Duodenal mucosa (tissue), 2 donors: ENCODE data around the gene KLHL6.
A peak's percentile ranks its signal among the peaks of the same experiment; 100 is the strongest.
"Not testable (repeated sequence)": the region's sequence is repeated elsewhere in the genome, so short reads cannot be mapped to it uniquely, and the experiment has no call there.

Source experiments
- H3K27ac ChIP-seq: one replicate; pipeline ENCODE4 v1.7.0; 2013; ENCODE audit warnings: low read depth, low read length
- H3K27me3 ChIP-seq, 2 donors: one replicate each; pipeline ENCODE4 v1.7.0; 2013; ENCODE audit warnings: low read length in 2 of 2, control low read depth in 1 of 2; ENCODE audit not compliant: insufficient read depth in 2 of 2, control insufficient read depth in 1 of 2
- H3K36me3 ChIP-seq, 2 donors: one replicate each; pipeline ENCODE4 v1.7.0; 2013; ENCODE audit warnings: low read length in 2 of 2, control low read depth in 1 of 2; ENCODE audit not compliant: insufficient read depth in 2 of 2, control insufficient read depth in 1 of 2
- H3K4me1 ChIP-seq, 2 donors: one replicate each; pipeline ENCODE4 v1.7.0; 2013; ENCODE audit warnings: low read length in 2 of 2, control low read depth in 1 of 2; ENCODE audit not compliant: insufficient read depth in 2 of 2, control insufficient read depth in 1 of 2
- H3K4me3 ChIP-seq, 2 donors: one replicate each; pipeline ENCODE4 v1.7.0; 2013; ENCODE audit warnings: low read length in 2 of 2, low read depth in 1 of 2
- H3K9ac ChIP-seq, 2 donors: one replicate each; pipeline ENCODE4 v1.7.0; 2013; ENCODE audit warnings: low read length in 2 of 2, low read depth in 1 of 2
- H3K9me3 ChIP-seq, 2 donors: one replicate each; pipeline ENCODE4 v1.7.0; 2013; ENCODE audit warnings: low read length in 2 of 2, control low read depth in 1 of 2; ENCODE audit not compliant: control insufficient read depth in 1 of 2

Gene KLHL6

DNA sequence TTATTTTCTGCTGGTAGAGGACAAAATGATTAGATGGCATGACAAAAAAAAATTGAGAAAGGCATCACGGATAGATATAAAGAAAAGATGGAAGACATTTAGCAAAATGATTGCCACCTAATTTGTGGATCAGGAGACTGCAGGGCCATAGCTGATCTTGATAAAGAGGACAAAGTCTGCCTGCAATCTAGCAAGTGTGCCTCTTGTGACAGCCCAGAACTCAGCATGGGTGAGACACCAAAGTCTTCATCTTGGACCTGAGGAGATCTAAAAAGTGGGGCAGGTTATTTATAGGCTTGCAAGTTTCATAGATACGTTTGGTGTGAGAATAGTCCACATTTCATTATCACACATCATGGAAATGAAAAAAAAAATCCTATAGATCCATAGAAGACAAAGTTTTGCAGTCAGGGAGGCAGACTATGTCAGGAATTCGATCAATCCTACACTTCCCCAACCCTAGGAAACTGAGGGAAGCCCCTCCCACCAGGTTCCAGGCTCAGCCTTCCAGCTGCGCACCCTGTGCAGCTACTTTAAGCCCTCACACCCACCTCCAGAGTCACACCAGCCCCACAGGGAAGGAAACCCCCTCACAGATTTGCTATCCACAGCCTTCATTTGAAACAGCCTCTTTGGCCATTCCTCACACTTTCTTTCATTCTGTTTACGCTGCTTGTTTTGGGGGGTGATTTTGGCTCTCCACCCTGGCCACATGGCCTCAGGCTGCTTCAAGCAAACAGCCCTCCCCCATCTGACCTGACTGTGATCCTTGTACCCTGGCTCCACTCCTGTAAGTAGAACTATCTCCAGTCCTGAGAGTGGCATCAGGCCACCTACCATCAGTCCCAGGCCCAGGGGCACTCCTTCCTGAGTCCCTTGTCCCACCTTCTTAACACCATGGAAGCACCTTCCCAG is 28.1 kb upstream of the KLHL6 start:
- Histone ChIP-seq H3K27me3 (no peaks in the 10 kb centered on the region), H3K27ac (no peak overlapping the region), H3K4me1 (peaks cover 34 to 37% of the 10 kb centered on the region in 2 donors), H3K4me3 (peak overlapping the region in 1 of 2 donors; percentile 16), H3K9me3 (no peaks in the 10 kb centered on the region), H3K36me3 (no peaks in the 10 kb centered on the region), H3K9ac (no peak overlapping the region)

DNA sequence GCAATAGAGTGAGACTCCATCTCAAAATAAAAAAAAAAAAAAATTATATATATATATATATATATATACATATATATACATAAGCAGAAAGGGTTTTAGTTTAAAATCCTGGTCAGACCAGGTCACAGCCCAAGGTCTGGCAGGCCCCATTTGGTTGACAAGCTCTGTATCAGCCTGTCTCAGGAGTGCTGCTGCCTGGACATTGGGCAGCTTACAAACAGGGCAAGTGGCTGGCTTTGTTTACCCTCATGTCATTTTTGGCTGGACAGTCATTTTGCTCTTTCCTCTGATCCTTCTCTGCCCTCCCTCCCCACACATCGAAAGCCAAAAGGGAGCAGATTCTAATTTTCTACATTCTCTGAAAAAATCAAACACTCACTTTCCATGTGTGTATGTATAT is 26.7 kb upstream of the KLHL6 start:
- H3K36me3 ChIP-seq, result no peaks in the 10 kb centered on the region
- H3K27ac ChIP-seq, result no peak overlapping the region
- no peak overlapping the region for H3K9ac ChIP-seq
- H3K4me1 ChIP-seq, result peaks cover 34 to 37% of the 10 kb centered on the region in 2 donors
- no peak overlapping the region for H3K4me3 ChIP-seq
- H3K9me3 ChIP-seq, result no peaks in the 10 kb centered on the region
- no peaks in the 10 kb centered on the region for H3K27me3 ChIP-seq

DNA sequence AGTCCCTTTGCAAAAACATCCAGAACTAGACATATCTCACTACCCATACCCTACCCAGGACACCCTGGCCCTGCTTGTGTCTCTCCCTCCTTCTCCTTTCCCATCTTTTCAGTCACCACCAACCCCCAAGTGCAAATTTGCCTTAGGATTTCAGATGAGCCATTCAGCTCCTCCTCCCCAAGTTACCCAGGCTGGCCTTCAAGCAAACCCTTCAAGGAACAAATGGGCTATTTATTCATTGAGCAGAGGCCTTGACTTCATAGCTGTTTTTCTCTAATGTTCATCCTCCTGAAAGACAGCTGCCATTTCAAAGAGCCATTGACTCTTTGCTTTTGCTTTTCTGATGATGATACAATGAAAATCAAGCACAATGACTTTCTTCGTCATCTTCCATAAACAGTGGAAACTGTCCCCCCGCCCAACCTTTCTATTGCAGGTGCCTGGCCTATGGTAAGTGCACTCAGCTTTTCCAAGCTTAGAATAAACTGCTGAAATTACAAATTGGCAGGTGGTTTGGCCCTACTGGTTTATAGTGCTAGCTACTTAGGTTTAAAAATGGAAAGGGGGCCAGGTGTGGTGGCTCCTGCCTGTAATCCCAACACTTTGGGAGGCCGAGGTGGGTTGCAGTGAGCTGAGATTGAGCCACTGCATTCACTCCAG is 26.1 kb upstream of the KLHL6 start:
- Histone ChIP-seq H3K27ac (no peak overlapping the region), H3K36me3 (no peaks in the 10 kb centered on the region), H3K4me3 (no peak overlapping the region), H3K27me3 (no peaks in the 10 kb centered on the region), H3K4me1 (peaks cover 34 to 37% of the 10 kb centered on the region in 2 donors), H3K9ac (no peak overlapping the region), H3K9me3 (no peaks in the 10 kb centered on the region)

DNA sequence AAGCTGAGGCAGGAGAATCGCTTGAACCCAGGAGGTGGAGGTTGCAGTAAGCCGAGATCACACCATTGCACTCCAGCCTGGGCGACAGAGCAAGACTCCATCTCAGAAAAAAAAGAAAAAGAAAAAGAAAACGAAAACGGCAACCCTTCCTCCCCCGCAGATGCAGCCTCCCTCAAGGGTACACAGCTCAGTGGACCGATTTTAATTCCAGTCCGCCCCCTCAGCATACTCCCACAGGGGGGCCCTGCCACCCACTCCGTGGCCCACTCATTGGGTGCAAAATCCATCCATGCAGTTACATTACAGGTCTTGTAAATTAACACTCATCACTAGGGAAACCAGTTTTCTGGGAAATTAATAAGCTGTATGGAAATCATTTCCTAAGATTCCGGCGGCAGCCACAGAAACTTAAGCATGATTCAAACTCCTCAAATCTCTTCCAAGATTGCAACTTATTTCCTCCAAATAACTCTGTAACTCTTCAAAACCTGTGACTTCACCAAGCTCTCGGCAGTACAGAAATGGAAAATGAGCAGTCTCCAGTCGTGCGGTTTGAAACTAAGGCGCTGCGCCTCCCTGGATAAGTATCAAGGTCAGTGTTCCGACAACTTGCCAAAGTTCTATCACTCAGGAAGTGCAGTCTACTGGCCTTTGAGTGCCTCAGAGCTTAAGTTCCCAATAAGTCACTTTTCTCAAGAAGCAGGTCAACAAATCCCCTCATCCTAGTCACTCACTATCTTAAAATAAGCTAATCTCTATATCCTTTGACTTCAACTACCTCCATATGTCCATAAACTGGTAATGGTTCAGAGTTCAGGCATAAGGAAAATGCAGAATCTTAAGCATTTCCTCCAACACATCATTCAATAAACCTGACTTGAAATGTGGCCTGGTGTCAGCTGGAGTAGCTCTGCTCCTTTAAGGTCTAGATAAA is 24.7 kb upstream of the KLHL6 start:
- Histone ChIP-seq H3K27ac (no peak overlapping the region), H3K4me1 (peaks cover 34 to 37% of the 10 kb centered on the region in 2 donors), H3K9me3 (no peaks in the 10 kb centered on the region), H3K36me3 (no peaks in the 10 kb centered on the region), H3K27me3 (no peaks in the 10 kb centered on the region), H3K4me3 (peak overlapping the region in 1 of 2 donors; percentile 9), H3K9ac (no peak overlapping the region)

DNA sequence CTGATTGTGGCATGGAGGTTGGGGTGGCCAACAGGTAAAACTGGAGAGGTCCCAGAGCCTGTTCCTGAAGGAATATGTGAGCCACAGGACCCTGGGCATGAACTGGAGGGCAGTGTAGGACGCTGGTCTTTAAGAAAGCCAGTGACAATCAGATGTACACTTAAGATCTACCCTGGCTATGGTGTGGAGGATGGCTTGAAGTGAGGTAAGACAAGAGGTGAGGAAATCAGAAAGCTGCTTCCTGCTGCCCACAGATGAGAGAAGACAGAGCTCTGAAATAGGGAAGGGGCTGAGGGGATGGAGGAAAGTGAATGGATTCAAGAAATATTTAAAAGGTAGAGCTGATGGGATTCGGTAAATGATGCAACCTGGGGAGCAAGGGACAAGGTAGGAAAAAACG is 22.7 kb upstream of the KLHL6 start:
- Histone ChIP-seq H3K27ac (no peak overlapping the region), H3K9me3 (no peaks in the 10 kb centered on the region), H3K36me3 (no peaks in the 10 kb centered on the region), H3K4me1 (peaks cover 15 to 17% of the 10 kb centered on the region in 2 donors), H3K9ac (no peak overlapping the region), H3K4me3 (no peak overlapping the region), H3K27me3 (no peaks in the 10 kb centered on the region)

DNA sequence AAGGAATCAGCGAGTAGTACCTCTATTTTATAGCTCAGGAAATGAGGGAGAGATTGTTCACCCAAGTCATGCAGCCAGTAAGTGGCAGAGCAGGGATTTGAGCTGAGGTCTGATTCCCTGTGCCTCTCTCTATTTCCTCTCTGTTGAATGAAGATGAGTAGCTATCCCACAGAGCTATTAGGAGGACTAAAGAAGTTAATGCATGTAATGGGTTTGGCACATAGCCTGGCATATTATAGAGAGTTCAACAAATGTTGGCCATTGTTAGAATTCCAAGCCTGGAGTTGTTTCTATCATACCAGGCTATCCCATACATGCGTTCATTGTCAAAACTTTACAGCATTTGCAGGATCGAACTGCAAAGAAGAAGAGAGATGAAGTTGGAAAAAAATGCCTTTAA is 21.8 kb upstream of the KLHL6 start:
- Histone ChIP-seq H3K4me1 (peaks cover 11 to 12% of the 10 kb centered on the region in 2 donors), H3K36me3 (no peaks in the 10 kb centered on the region), H3K27me3 (no peaks in the 10 kb centered on the region), H3K9me3 (no peaks in the 10 kb centered on the region), H3K4me3 (no peak overlapping the region), H3K27ac (no peak overlapping the region), H3K9ac (no peak overlapping the region)

DNA sequence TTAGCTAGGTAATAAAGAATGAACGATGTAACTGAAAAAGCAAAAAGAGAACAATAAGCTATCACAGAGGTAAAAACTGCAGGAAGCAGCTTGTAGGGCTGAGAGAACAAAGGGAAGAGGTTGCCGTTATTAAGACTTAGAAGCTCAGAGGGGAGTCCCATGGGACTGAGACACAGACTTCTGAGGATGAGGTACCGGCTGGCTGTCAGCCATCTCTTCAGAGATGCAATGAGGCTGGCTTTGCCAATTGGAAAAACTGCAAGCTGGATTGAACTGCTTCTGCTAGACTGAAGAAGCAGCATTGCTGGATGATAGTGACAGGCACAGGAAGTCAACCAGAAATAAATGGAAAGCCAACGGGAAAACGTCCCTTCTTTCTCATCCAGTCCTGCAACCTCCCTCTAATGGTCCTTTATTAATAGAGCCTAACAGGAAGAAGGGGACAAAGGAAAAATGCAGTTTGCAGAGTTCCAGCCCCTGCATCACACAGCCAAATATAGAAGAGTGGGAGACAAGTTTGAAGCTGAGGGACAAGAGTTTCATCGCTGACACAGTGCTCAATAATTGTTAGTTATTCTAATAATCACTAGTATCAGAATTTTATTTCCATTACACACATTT is 21.1 kb upstream of the KLHL6 start:
- no peaks in the 10 kb centered on the region for H3K9me3 ChIP-seq
- H3K9ac ChIP-seq, result no peak overlapping the region
- H3K4me3 ChIP-seq, result no peak overlapping the region
- H3K27me3 ChIP-seq, result no peaks in the 10 kb centered on the region
- no peaks in the 10 kb centered on the region for H3K36me3 ChIP-seq
- no peak overlapping the region for H3K27ac ChIP-seq
- H3K4me1 ChIP-seq, result peaks cover 11 to 12% of the 10 kb centered on the region in 2 donors

DNA sequence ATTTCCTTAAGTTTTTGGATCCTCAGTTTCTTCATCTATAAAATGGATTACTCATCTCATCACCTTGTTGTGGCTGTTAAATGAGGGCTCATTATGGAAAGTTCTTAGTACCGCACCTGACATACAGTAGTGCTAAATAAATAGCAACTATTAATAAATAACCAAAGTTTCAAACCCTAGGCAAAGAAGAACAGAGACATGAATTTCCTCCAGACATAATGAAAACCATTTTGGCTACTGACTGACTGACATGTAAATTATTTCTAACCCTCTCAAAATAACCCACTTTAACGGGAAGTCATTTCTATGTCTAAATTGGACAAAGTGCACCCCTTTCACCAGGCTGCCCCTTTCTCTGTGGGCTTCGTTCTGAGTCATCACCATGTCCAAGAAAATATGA is 17.4 kb upstream of the KLHL6 start:
- no peak overlapping the region for H3K4me3 ChIP-seq
- no peaks in the 10 kb centered on the region for H3K9me3 ChIP-seq
- H3K4me1 ChIP-seq, result no peaks in the 10 kb centered on the region
- no peaks in the 10 kb centered on the region for H3K27me3 ChIP-seq
- H3K9ac ChIP-seq, result no peak overlapping the region
- no peaks in the 10 kb centered on the region for H3K36me3 ChIP-seq
- no peak overlapping the region for H3K27ac ChIP-seq

DNA sequence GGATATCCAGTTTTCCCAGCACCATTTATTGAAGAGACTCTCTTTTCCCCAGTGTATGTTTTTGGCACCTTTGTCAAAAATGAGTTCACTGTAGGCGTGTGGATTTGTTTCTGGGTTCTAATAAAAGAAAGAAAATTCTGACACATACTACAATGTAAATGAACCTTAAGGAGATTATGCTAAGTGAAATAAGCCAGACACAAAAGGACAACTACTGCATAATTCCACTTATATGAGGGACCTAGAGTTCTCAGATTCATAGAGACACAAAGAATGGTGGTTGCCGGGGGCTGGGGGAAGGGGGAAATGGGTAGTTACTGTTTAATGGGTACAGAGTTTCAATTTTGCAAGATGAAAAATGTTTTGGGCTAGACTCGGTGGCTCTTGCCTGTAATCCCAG is 14.7 kb upstream of the KLHL6 start:
- not testable (repeated sequence) for H3K9ac ChIP-seq, H3K9me3 ChIP-seq, H3K36me3 ChIP-seq, H3K27ac ChIP-seq, H3K4me3 ChIP-seq, H3K27me3 ChIP-seq, H3K4me1 ChIP-seq
